Measurements from ENCODE around the gene CTSV.
"Not testable (repeated sequence)": the region's sequence is repeated elsewhere in the genome, so short reads cannot be mapped to it uniquely, and the experiment has no call there.

The CTSV gene

GRCh38 chr9:97052735-97053134 lies 13.8 kb upstream of the CTSV start:
- intact Hi-C loops (cut with DNase I): no loop called here
- DNase-seq: no peak

DNA sequence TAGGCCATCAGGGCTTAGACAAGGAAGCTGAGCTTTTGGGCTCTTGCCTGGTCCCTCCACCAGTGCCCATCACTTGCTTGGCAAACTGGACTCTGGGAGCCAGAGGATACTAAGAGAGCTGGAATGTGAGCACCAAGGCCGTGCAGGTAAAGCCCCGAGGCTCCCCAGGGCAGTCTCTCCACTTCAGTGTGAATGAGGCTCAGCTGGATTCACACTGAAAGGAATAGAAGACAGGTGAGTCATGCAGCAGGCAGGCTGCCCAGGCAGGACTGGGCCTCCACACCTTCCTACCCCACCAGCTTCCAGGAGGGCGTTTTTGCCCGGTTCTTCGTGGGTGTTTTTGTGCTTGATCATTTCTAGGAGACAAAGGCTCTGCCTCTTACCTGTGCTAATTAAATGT lies 7.3 kb upstream of the CTSV start:
- DNase-seq: peak in 25 of 42 donors; percentile 10 to 75 (median 22)
- intact Hi-C loops (cut with DNase I): no loop called here

- DNase-seq: peak in 1 of 42 donors; percentile 13
- intact Hi-C loops (cut with DNase I): no loop called here
Measured at GRCh38 chr9:97045300-97045699, 6.4 kb upstream of the CTSV start.

GRCh38 chr9:97041898-97042297 lies 3.0 kb upstream of the CTSV start:
- intact Hi-C loops (cut with DNase I): no loop called here
- DNase-seq: no peak

DNA sequence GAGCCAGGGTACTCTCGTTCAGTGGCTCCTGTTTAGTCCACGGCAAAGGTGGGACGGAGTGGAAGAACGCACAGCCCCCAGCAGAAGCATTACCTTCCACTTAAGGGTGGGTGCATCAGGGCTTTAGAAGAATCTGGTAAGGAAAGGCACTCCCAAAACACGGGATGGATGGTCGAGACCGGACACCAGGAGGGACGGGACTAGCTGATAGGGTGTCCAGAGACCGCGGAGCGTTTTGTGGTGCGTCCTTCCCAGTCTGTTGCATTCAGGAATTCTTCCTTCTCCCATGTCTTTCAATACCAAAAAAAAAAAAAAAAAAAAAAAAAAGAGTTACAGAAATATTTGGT lies 545 bp upstream of the CTSV start:
- DNase-seq: peak in 1 of 42 donors; percentile 43
- intact Hi-C loops (cut with DNase I): no loop called here

- DNase-seq; intact Hi-C loops (cut with DNase I): not testable (repeated sequence)
Measured at GRCh38 chr9:97023505-97023904, 15.4 kb downstream of the CTSV start.

DNA sequence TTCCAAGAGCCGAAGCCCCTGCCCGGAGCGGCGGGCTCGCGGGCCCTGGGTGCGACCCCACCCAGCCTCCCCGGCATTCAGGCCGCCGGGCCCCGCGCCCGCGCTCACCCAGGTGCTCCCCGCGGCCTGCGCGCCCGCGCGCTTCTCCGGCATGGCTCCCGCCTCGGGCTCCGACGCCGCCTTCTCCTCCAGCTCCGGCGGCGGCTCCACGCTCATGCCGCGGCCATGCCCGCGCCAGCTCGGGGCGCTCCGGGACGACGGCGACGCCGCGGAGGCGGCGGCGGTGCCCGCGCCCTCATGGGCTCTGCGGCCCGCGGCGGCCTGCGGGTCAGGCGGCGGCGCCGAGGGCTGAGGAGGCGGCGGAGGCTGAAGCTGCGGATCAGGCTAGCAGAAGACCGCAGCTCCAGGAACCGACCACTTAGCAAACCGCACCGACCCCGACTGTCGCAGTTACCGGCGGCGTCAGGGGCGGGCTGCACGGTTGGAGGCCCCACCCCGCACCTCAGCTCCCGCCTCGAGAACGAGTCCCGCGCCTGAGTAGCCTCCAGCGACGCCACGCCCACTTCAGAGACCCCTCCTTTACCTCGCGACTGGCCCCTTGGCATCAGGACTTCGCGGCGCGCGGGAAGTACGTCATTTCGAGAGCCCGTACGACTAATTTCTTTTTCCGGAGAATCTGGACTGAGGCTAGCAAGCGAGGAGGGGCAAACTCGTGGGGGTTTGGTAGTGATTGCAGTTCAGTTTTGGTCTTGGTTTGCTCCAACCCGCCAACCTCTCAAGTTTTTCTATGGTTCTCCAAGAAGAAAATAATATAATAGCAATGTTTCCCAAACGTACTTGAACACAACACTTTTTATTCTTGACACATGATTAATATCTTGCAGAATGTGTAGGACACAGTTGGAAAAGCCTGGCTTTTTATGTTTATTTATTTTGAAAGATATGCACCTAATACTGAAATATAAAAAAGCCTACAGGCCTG lies 25.5 kb downstream of the CTSV start:
- intact Hi-C loops (cut with DNase I): not testable (repeated sequence)
- peak; percentile 64 to 91 (median 80) for DNase-seq

GRCh38 chr9:97012617-97013016 lies 26.3 kb downstream of the CTSV start:
- DNase-seq: peak in 1 of 42 donors; percentile 18
- intact Hi-C loops (cut with DNase I): not testable (repeated sequence)

DNA sequence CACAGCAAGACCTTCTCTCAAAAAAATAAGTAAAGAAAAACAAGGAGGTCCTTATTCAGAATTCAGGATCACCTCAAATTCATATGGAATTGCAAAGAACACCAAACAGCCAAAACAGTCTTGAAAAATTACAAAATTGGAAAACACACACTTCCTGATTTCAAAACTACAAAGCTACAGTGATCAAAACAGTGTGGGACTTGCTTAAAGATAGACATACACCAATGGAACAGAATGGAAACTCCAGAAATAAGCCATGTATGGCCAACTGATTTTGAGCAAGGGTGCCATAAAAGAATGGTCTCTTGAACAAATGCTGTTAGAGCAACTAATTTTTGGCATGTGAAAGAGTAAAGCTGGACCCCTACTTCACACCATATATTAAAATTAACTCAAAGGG lies 36.7 kb downstream of the CTSV start:
- DNase-seq; intact Hi-C loops (cut with DNase I): not testable (repeated sequence)

GRCh38 chr9:97001338-97001737 lies 37.6 kb downstream of the CTSV start:
- DNase-seq; intact Hi-C loops (cut with DNase I): not testable (repeated sequence)

GRCh38 chr9:97000139-97000787 lies 38.7 kb downstream of the CTSV start:
- intact Hi-C loops (cut with DNase I); DNase-seq: not testable (repeated sequence)

GRCh38 chr9:96999733-97000132 lies 39.2 kb downstream of the CTSV start:
- intact Hi-C loops (cut with DNase I); DNase-seq: not testable (repeated sequence)

- intact Hi-C loops (cut with DNase I); DNase-seq: not testable (repeated sequence)
Measured at GRCh38 chr9:96997009-96997701, 41.8 kb downstream of the CTSV start.

DNA sequence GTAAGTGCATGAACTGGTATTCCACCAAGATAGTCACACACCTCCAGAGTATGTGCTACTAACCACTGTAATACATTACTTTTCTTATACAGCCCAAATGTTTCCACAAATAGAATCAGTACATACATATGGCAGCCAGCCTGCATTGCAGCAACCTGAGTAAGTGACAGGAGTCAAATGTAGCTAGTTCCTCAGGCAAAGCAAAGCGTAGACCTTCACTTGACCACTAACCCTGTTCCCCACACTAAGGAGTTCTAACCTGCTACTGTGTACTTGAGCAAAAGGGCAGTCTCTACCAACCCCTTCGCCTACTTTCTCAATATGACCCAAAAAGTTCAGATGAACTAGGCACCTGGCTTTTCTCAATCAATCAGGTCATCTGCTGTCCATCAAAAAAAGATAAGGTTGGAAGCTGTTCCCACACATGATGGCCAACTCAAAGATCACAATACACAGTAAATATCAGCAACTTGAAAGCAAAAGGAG lies 44.4 kb downstream of the CTSV start:
- DNase-seq; intact Hi-C loops (cut with DNase I): not testable (repeated sequence)

DNA sequence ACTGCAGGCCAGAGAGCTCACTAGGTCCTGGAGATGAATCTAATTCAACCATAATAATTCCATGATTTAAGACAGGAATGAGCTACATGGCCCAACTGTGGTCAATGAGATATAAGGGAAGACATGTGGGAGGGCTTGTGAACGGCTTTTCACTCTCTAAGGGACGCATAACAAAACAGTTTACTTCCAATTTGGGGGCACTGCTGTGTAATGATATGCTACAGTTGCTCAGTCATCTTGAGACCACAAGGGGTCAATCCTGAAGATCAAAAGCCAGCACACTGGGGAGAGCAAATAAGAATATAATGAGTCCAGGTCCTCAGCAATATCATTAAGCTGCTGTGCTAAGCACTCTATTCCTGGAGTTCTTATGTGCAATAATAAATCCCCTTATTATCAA lies 46.6 kb downstream of the CTSV start:
- DNase-seq; intact Hi-C loops (cut with DNase I): not testable (repeated sequence)

GRCh38 chr9:96989747-96990318 lies 49.1 kb downstream of the CTSV start:
- intact Hi-C loops (cut with DNase I): not testable (repeated sequence)
- peak in 6 of 42 donors; percentile 9 to 42 (median 16) for DNase-seq

DNA sequence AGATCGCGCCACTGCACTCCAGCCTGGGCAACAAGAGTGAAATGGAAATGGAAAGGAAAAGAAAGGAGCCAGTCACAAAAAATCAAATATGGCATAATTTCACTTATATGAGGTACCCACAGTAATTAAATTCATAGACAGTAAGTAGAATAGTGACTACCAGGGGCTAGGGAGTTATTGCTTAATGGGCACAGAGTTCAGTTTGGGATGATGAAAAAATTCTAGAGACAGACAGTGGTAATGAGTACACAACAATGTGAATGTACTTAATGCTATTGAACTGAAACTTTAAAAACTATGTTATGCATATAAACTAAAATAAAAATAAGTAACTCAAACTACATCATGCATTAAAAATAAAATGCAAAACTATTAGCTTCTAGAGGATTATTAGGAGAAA lies 54.1 kb downstream of the CTSV start:
- intact Hi-C loops (cut with DNase I): not testable (repeated sequence)

GRCh38 chr9:96984139-96984538 lies 54.8 kb downstream of the CTSV start:
- intact Hi-C loops (cut with DNase I); DNase-seq: not testable (repeated sequence)

More for the DNA sequence above, 54.1 kb downstream of the CTSV start:
- not testable (repeated sequence) for DNase-seq

All from head of caudate nucleus (tissue), 42 donors.